ENCODE results near the gene TNF.

DNA sequence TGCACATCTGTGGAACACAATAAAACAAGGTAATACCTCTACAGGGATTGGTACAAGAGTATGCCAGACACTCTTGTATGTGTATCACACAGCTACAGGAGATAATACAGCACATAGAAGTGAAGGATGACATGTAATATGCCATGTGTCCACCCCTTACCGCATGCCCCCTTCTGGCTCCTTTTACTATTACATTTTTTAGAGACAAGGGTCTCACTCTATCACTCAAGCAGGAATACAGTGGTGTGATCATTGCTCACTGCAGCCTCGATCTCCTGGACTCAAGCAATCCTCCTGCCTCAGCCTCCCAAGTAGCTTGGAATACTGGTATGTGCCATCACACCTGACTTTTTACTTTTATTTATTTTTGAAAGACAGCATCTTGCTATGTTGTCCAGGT, 21.6 kb downstream of the TNF start:
- TF ChIP-seq, protein P1, sequence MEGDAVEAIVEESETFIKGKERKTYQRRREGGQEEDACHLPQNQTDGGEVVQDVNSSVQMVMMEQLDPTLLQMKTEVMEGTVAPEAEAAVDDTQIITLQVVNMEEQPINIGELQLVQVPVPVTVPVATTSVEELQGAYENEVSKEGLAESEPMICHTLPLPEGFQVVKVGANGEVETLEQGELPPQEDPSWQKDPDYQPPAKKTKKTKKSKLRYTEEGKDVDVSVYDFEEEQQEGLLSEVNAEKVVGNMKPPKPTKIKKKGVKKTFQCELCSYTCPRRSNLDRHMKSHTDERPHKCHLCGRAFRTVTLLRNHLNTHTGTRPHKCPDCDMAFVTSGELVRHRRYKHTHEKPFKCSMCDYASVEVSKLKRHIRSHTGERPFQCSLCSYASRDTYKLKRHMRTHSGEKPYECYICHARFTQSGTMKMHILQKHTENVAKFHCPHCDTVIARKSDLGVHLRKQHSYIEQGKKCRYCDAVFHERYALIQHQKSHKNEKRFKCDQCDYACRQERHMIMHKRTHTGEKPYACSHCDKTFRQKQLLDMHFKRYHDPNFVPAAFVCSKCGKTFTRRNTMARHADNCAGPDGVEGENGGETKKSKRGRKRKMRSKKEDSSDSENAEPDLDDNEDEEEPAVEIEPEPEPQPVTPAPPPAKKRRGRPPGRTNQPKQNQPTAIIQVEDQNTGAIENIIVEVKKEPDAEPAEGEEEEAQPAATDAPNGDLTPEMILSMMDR (IDR thresholded peaks at IDR 0.05), result peak in 3 of 5 experiments; percentile 34 to 40 (median 36)
- TF ChIP-seq POLR2A (IDR thresholded peaks at IDR 0.05) (no peak), EP300 (IDR thresholded peaks at IDR 0.05) (no peak)

Measured in tibial nerve (tissue), 4 donors.